AG04449 (cell line): ENCODE measurements around the gene GOLGA5.

Experiments used
- CTCF ChIA-PET: fragments of 350-600 bp; formaldehyde crosslinking; extraction: SDS; loops from one replicate; lab custom pipeline; 2021; ENCODE audit warnings: antibody characterized with exemption; lab: Yijun Ruan, JAX
- POLR2A ChIA-PET: fragments of 400-600, 350-600 bp; formaldehyde crosslinking; extraction: SDS; loops from one replicate; lab custom pipeline; 2020; ENCODE audit warnings: antibody characterized with exemption, inconsistent platforms; lab: Yijun Ruan, JAX
- DNase-seq: peaks from one replicate; pipeline ENCODE4 v3.0.0-alpha.2; 2010; ENCODE audit warnings: low read depth, low spot score
- H3K4me3 ChIP-seq: 2 replicates; pipeline ENCODE4 v1.5.1; 2011; ENCODE audit warnings: low read depth, mild to moderate bottlenecking, control low read depth, low read length
- TF ChIP-seq, protein P1 (sequence below): IDR thresholded peaks from one replicate; pipeline ENCODE4 v1.5.1; 2011; ENCODE audit warnings: mild to moderate bottlenecking, moderate library complexity, low read length, control low read depth, inconsistent platforms; ENCODE audit not compliant: insufficient read depth; ENCODE audit errors: missing control alignments

Gene GOLGA5

DNA sequence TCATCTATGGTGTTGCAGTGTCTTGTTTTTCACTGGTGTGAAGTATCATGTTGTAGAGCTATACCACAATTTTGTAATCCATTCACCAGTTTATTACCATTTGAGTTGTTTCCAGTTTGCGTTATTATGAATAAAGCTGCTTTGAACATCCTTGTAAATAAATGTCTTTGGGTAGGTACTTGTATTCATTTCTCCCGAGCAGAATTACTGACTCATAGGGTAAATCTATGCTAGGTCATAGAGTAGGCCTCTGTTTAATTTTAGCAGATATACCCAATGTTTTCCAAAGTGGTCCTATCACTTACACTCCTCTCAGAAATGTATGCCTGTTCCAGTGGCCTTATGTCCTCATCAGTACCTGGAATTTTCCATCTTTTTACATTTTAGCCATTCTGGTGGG is 6.6 kb upstream of the GOLGA5 start:
- DNase-seq: no peak
- no peak overlapping the region for H3K4me3 ChIP-seq
- CTCF ChIA-PET: interaction anchor here (1.0 to 15.2 kb wide), 3 partner anchors 72 to 101 kb away, joined by 3 to 402 read pairs (median 8); no protein-coding TSS in a partner anchor
- TF ChIP-seq, protein P1, sequence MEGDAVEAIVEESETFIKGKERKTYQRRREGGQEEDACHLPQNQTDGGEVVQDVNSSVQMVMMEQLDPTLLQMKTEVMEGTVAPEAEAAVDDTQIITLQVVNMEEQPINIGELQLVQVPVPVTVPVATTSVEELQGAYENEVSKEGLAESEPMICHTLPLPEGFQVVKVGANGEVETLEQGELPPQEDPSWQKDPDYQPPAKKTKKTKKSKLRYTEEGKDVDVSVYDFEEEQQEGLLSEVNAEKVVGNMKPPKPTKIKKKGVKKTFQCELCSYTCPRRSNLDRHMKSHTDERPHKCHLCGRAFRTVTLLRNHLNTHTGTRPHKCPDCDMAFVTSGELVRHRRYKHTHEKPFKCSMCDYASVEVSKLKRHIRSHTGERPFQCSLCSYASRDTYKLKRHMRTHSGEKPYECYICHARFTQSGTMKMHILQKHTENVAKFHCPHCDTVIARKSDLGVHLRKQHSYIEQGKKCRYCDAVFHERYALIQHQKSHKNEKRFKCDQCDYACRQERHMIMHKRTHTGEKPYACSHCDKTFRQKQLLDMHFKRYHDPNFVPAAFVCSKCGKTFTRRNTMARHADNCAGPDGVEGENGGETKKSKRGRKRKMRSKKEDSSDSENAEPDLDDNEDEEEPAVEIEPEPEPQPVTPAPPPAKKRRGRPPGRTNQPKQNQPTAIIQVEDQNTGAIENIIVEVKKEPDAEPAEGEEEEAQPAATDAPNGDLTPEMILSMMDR: no peak
- POLR2A ChIA-PET: no interaction called here

DNA sequence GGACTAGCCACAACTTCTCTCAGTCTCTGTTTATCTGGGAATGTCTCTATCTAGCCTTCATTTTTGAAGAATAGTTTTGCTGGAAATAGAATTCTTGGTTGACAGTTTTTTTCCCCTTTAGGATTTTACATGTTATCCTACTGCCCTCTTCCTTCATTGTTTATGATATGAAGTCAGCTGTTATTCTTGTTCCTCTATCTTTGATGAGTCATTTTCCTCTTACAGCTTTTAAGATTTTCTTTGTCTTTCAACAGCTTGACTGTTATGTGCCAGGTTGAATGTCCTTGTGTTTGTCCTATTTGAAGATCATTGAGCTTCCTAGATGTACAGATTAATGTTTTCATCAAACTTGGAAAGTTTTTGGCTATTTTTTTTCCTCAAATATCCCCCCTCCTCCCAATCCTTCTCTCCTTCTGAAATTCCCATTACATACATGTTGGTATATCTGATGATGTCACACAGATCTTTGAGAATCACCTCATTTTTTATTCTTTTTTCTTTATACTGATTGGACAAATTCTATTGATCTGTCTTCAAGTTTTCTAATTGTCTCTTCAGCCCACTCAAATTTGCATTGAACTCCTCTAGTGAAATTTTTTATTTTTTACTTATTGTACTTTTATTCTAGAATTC is 4.5 kb upstream of the GOLGA5 start:
- DNase-seq: no peak
- CTCF ChIA-PET: interaction anchor here (0.9 to 15.2 kb wide), 2 partner anchors 74 to 103 kb away, joined by 3 to 402 read pairs; no protein-coding TSS in a partner anchor
- TF ChIP-seq, protein P1: no peak
- POLR2A ChIA-PET: no interaction called here
- no peak overlapping the region for H3K4me3 ChIP-seq

DNA sequence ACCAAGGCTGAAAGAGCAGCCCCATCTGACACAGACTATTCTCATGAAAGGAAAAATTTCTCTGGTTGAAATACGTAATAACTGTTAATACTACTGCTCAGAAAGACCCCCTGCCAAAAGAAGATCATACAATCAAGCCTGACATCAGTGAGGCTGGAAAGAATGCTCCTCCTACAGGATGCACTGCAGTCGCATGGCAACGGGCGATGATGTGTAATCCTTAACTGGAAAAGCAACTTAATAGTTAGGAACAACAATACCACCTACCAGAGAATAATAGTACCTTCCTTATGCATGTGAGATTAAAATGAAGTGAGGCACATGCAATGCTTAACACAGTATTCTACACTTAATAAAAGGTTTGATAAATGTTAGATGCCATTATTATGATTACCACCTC is 1.2 kb upstream of the GOLGA5 start:
- ChIA-PET CTCF (interaction anchor here (0.6 to 15.2 kb wide), 4 partner anchors 8 to 628 kb away, joined by 3 to 402 read pairs (median 4); no protein-coding TSS in a partner anchor), POLR2A (no interaction called here)
- no peak overlapping the region for H3K4me3 ChIP-seq
- TF ChIP-seq, protein P1: no peak
- DNase-seq: no peak

DNA sequence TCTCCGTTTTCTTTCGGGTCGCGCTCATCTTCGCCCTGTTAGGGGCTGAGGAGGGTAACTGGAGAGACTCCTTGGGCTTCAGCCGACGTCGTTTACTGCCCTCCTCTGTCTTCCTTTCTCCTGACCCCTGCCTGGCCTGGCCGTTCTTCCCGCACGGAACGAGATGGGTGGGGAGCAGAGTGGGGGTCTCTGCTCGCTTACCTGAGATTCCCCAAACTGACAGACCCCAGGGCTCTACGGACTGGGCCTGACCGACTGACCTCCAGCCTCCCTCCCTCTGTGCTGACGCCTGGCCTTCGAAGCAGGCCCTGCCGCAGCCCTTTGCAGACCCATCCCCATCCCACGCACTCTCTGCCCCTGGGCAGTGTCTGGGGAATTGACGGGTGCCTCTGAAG is 439 bp downstream of the GOLGA5 start:
- peak overlapping the region; percentile 100 for H3K4me3 ChIP-seq
- TF ChIP-seq, protein P1: no peak
- CTCF ChIA-PET: interaction anchor here (15.2 kb wide), 1 partner anchor 108 kb away, joined by 402 read pairs; no protein-coding TSS in a partner anchor
- DNase-seq: no peak
- POLR2A ChIA-PET: interaction anchor here (0.6 kb wide), 1 partner anchor 85 kb away, joined by 3 read pairs; no protein-coding TSS in a partner anchor

DNA sequence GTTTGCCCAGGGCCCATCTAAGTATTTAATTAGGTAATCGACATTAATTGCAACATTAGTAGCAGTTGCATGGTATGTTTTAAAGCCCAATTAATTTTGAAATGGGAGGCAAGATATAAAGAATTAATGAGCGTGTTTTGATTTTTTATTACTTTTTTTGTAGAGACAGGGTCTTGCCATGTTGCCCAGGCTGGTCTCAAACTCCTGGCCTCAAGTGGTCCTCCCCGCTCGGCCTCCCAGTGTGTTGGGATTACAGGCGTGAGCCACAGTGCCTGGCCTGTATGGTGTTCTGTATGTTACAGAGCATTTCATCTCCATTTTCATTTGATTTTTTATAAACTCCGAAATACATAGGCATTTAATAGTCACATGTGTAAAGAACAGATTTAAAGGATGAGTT is 856 bp downstream of the GOLGA5 start:
- TF ChIP-seq, protein P1: no peak
- no peak for DNase-seq
- peak overlapping the region; percentile 100 for H3K4me3 ChIP-seq
- POLR2A ChIA-PET: no interaction called here
- CTCF ChIA-PET: interaction anchor here (0.7 to 1.3 kb wide), 3 partner anchors 11 to 318 kb away, joined by 3 to 5 read pairs (median 3); no protein-coding TSS in a partner anchor

DNA sequence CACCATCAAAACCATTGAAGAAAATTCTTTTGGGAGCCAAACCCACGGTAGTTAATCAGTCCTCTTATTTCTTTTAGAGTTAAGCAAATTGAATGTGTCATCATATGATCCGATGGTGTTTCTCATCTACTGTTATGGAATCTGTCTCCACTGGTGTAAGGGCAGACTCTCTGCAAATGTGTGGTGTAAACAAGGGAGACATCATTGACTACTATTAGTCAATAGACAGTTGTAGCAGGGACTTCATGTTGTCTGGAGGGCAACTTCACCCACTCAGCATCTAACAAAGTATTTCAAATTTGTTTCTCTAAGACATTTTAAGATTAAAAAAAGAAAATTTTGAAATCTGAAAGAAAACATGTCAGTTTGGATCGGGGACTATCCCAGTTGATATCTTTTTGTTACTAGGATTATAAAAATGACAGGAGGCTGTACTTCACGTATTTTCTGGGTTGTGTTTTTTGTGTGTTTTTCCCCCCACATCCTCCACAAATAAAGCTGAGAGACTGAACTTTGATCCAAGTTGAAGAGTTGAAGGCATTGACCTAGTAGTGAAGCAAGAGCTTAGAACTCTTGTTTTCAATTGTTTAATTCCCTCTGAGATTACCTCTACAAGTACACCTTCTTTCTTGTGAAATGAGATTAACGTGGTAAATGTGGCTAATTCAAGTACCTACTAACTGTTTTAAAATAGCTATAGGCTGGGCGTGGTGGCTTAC is 4.0 kb downstream of the GOLGA5 start:
- ChIA-PET CTCF (interaction anchor here (3.3 kb wide), 1 partner anchor 112 kb away, joined by 16 read pairs; no protein-coding TSS in a partner anchor), POLR2A (no interaction called here)
- no peak for DNase-seq
- TF ChIP-seq, protein P1: no peak
- no peak overlapping the region for H3K4me3 ChIP-seq
